CD4-positive, alpha-beta T cell (primary cell): ENCODE results near the gene TBC1D2B. TPM values are rescaled to one million over a fixed set of nuclear protein-coding genes. Genes with fewer than 3 reads are reported as not detected.

Experiments used
- ATAC-seq: fragments of 200-7000 bp; cut with Tn5 transposase; one replicate; pipeline ENCODE4 v1.10.0; 2022; ENCODE audit warnings: mild to moderate bottlenecking; ENCODE audit not compliant: poor library complexity
- CTCF ChIA-PET: fragments of 350-600 bp; sonication (Branson Sonifier 250); formaldehyde crosslinking; loops from one replicate; lab custom pipeline; 2021; ENCODE audit warnings: antibody characterized with exemption, inconsistent platforms; lab: Charles Lee
- POLR2A ChIA-PET: fragments of 350-600 bp; sonication (Branson Sonifier 250); formaldehyde crosslinking; loops from one replicate; lab custom pipeline; 2021; ENCODE audit warnings: antibody characterized with exemption, inconsistent platforms; lab: Charles Lee
- DNase-seq, 14 experiments: peaks; one replicate each; pipeline ENCODE4 v3.0.0-alpha.2; 2013 to 2020; ENCODE audit warnings: mixed read lengths in 2 of 14
- H3K27ac ChIP-seq, 2 donors: one replicate each; pipeline versions ENCODE4 v1.5.1 to v1.7.0; 2013; ENCODE audit warnings: low read length in 2 of 2, low read depth in 1 of 2, mild to moderate bottlenecking in 1 of 2
- H3K27me3 ChIP-seq, 2 experiments: 1 replicate in 1 of 2; 2 replicates in 1 of 2; pipeline versions ENCODE4 v1.6.1 to v1.7.0; 2013; ENCODE audit warnings: low read length in 2 of 2, control low read depth in 1 of 2, mild to moderate bottlenecking in 1 of 2, moderate library complexity in 1 of 2; ENCODE audit not compliant: insufficient read depth in 2 of 2, control insufficient read depth in 1 of 2
- H3K36me3 ChIP-seq: one replicate; pipeline ENCODE4 v1.6.1; 2013; ENCODE audit warnings: low read length, control low read depth; ENCODE audit not compliant: insufficient read depth
- H3K4me1 ChIP-seq: one replicate; pipeline ENCODE4 v1.6.1; 2013; ENCODE audit warnings: low read length, control low read depth; ENCODE audit not compliant: insufficient read depth
- H3K4me3 ChIP-seq: one replicate; pipeline ENCODE4 v1.5.1; 2013; ENCODE audit warnings: mild to moderate bottlenecking, low read length, moderate library complexity
- H3K9me3 ChIP-seq, 2 experiments: 1 replicate in 1 of 2; 2 replicates in 1 of 2; pipeline versions ENCODE4 v1.6.1 to v1.7.0; 2013; ENCODE audit warnings: low read length in 2 of 2, mild to moderate bottlenecking in 2 of 2, control low read depth in 1 of 2, moderate library complexity in 1 of 2; ENCODE audit not compliant: control insufficient read depth in 1 of 2, insufficient read depth in 1 of 2
- H3K27ac Mint-ChIP-seq: one replicate; pipeline ENCODE4 v1.8.0; 2020; ENCODE audit warnings: mixed read lengths
- H3K27me3 Mint-ChIP-seq: one replicate; pipeline ENCODE4 v1.8.0; 2021; ENCODE audit warnings: mixed read lengths
- H3K36me3 Mint-ChIP-seq: one replicate; pipeline ENCODE4 v1.8.0; 2021; ENCODE audit warnings: low read depth, mixed read lengths
- H3K4me1 Mint-ChIP-seq: one replicate; pipeline ENCODE4 v1.8.0; 2021; ENCODE audit warnings: low read depth, mixed read lengths
- H3K4me3 Mint-ChIP-seq: one replicate; pipeline ENCODE4 v1.8.0; 2020; ENCODE audit warnings: mild to moderate bottlenecking, mixed read lengths
- H3K9me3 Mint-ChIP-seq: one replicate; pipeline ENCODE4 v1.8.0; 2020; ENCODE audit warnings: mixed read lengths
- intact Hi-C, 2 experiments: fragments of 100-400 bp; cut with DNase I in 1 of 2; cut with micrococcal nuclease in 1 of 2; formaldehyde crosslinking; loops; one replicate each; pipeline versions ENCODE4 v1.15.1 to v1.9.0; 2023 to 2025; cut with DNase I, micrococcal nuclease
- total RNA-seq, 174 experiments: library from RNA in 2 of 174; stranded (reverse) in 2 of 174; gene quantifications; one replicate each; pipeline ENCODE4 v1.2.3 and lab custom pipeline; 2021 to 2026
- TF ChIP-seq, protein P1 (sequence below): fragments of 200-600 bp; IDR thresholded peaks from one replicate; pipeline ENCODE4 v1.8.0; 2022; ENCODE audit warnings: antibody characterized with exemption, mild to moderate bottlenecking

The TBC1D2B gene
- total RNA-seq, 2 experiments from 2014 or later = 89.3 to 97.6 TPM

DNA sequence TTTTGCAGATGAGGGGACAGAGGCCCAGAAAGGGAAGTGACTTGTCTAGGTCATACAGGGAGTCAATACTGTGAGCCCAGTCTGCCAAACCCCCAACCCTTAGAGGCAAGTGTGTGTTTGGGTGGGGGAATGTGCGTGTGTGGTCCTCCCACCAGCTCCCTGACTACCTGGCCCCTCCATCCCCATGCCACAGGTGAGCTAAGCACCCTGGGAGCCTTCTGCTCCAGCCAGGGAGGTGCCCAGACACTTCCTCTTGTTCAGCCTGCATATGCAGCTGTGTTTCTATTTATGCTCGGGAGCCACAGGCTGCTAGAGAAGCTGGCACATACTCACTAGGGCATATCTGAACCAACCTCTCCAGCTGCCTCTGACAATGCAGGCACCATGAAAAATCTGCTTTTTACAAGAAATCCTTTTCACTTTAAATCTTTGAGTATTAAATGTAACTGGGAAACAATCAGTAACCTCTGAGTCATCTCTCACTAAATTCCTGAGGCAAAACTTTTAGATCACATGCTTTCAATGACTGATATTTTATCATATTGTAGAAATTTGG is 20.7 kb downstream of the TBC1D2B start:
- ChIA-PET POLR2A (interaction anchor here (1.5 to 14.1 kb wide), 3 partner anchors 9 to 22 kb away, joined by 9 to 304 read pairs (median 12); partner anchors contain the start of gene TBC1D2B), CTCF (interaction anchor here (0.8 to 1.3 kb wide), 3 partner anchors 9 to 52 kb away, joined by 3 to 5 read pairs (median 3); no protein-coding TSS in a partner anchor)
- H3K4me3 Mint-ChIP-seq = peak overlapping the region; percentile 50
- peak overlapping the region; percentile 84 for H3K27ac Mint-ChIP-seq
- H3K4me3 ChIP-seq = peak overlapping the region; percentile 16
- H3K9me3 ChIP-seq = no peaks in the 10 kb centered on the region
- H3K9me3 Mint-ChIP-seq = no peaks in the 10 kb centered on the region
- peaks cover 19% of the 10 kb centered on the region for H3K36me3 Mint-ChIP-seq
- peaks cover 18% of the 10 kb centered on the region for H3K36me3 ChIP-seq
- peak overlapping the region; percentile 58 to 79 for H3K27ac ChIP-seq
- ATAC-seq (peak; percentile 57), DNase-seq (peak in 7 of 14 experiments; percentile 27 to 58 (median 42))
- H3K27me3 Mint-ChIP-seq = no peaks in the 10 kb centered on the region
- peaks cover 89% of the 10 kb centered on the region for H3K4me1 ChIP-seq
- H3K27me3 ChIP-seq = no peaks in the 10 kb centered on the region
- peaks cover 87% of the 10 kb centered on the region for H3K4me1 Mint-ChIP-seq
- TF ChIP-seq, protein P1, sequence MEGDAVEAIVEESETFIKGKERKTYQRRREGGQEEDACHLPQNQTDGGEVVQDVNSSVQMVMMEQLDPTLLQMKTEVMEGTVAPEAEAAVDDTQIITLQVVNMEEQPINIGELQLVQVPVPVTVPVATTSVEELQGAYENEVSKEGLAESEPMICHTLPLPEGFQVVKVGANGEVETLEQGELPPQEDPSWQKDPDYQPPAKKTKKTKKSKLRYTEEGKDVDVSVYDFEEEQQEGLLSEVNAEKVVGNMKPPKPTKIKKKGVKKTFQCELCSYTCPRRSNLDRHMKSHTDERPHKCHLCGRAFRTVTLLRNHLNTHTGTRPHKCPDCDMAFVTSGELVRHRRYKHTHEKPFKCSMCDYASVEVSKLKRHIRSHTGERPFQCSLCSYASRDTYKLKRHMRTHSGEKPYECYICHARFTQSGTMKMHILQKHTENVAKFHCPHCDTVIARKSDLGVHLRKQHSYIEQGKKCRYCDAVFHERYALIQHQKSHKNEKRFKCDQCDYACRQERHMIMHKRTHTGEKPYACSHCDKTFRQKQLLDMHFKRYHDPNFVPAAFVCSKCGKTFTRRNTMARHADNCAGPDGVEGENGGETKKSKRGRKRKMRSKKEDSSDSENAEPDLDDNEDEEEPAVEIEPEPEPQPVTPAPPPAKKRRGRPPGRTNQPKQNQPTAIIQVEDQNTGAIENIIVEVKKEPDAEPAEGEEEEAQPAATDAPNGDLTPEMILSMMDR = no peak
- intact Hi-C loops = no loop called here

DNA sequence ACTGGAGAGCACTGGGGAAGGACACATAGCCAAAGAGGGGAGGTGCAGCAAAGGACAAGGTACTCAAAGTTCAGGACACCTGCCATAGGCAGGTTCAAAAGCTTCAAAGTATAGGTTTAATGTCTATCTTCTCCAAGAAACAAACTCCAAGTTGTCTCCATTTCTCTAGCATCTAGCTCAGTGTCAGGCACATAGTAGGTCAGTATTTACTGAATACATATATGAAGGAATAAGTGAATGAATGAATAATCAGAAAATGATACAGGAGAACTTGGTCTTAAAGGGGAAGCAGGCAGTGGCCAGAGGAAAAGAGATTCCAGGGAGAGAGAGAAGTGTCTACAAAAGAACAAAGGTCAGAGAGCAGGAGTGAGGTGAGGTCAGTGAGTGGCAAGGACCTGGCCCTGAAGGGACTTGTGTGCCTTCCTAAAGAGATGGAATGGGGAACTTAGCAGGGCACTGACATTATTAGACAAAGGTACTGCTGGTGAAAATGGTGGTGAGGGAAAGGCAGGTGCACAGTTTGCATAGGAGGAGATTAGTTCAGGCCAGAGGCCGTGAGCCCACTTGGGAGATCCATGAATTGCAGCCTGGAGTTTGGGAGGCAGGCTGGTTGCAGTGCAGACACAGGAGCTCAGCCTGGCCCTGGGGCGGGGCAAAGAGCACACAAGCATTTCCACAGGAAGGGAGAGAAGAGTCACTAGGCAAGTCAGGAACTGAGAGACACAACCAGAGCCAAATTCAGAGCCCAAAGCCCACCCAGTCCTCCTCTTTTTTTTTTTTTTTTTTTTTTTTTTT is 21.4 kb downstream of the TBC1D2B start:
- DNase-seq (peak in 5 of 14 experiments; percentile 29 to 56 (median 54)), ATAC-seq (peak; percentile 45)
- TF ChIP-seq, protein P1 = no peak
- peak overlapping the region; percentile 76 for H3K4me3 Mint-ChIP-seq
- peaks cover 92% of the 10 kb centered on the region for H3K4me1 ChIP-seq
- peak overlapping the region; percentile 84 for H3K27ac Mint-ChIP-seq
- ChIA-PET POLR2A (interaction anchor here (1.5 to 14.1 kb wide), 3 partner anchors 9 to 22 kb away, joined by 9 to 304 read pairs (median 12); partner anchors contain the start of gene TBC1D2B), CTCF (interaction anchor here (0.9 to 1.9 kb wide), 3 partner anchors 14 to 52 kb away, joined by 3 to 5 read pairs (median 5); no protein-coding TSS in a partner anchor)
- no peaks in the 10 kb centered on the region for H3K27me3 Mint-ChIP-seq
- no peaks in the 10 kb centered on the region for H3K9me3 ChIP-seq
- peak overlapping the region; percentile 58 to 79 for H3K27ac ChIP-seq
- peaks cover 94% of the 10 kb centered on the region for H3K4me1 Mint-ChIP-seq
- no peaks in the 10 kb centered on the region for H3K27me3 ChIP-seq
- peak overlapping the region; percentile 16 for H3K4me3 ChIP-seq
- H3K9me3 Mint-ChIP-seq = no peaks in the 10 kb centered on the region
- H3K36me3 Mint-ChIP-seq = peaks cover 19% of the 10 kb centered on the region
- intact Hi-C loops = loop anchor here in 1 of 2 experiments (2.0 kb wide), 1 partner anchor 17 kb away; no protein-coding TSS in a partner anchor
- H3K36me3 ChIP-seq = peaks cover 18% of the 10 kb centered on the region

DNA sequence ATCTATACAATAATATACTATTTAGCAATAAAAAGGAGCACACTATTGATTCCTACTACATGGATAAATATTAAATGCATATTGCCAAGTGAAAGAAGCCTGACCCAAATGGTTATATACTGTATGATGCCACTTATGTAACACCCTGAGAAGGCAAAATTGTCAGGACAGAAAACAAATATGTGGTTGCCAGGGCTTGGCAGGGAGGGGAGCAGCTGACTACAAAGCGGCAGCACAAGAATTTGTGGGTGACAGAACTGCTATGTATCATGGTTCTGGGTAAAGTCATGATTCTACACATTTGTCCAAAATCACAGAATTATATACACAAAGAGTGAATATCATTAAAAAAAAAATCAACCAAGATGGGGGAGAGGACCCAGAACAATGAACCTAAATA is 22.5 kb downstream of the TBC1D2B start:
- H3K9me3 ChIP-seq = no peaks in the 10 kb centered on the region
- peaks cover 92% of the 10 kb centered on the region for H3K4me1 ChIP-seq
- Mint-ChIP-seq H3K9me3 (no peaks in the 10 kb centered on the region), H3K27me3 (no peaks in the 10 kb centered on the region), H3K27ac (peak overlapping the region; percentile 84), H3K4me3 (peak overlapping the region; percentile 58), H3K4me1 (peaks cover 99% of the 10 kb centered on the region), H3K36me3 (peaks cover 19% of the 10 kb centered on the region)
- peak in 6 of 14 experiments; percentile 25 to 79 (median 64) for DNase-seq
- no peak overlapping the region for H3K4me3 ChIP-seq
- H3K36me3 ChIP-seq = peaks cover 18% of the 10 kb centered on the region
- H3K27ac ChIP-seq = peak overlapping the region; percentile 58 to 79
- intact Hi-C loops = loop anchor here in 1 of 2 experiments (2.0 kb wide), 1 partner anchor 16 kb away; no protein-coding TSS in a partner anchor
- peak; percentile 17 for ATAC-seq
- TF ChIP-seq, protein P1 = no peak
- POLR2A ChIA-PET = interaction anchor here (14.1 kb wide), 1 partner anchor 17 kb away, joined by 304 read pairs; the partner anchor contains the start of gene TBC1D2B
- CTCF ChIA-PET = interaction anchor here (1.0 to 6.1 kb wide), 3 partner anchors 10 to 19 kb away, joined by 3 to 37 read pairs (median 5); no protein-coding TSS in a partner anchor
- H3K27me3 ChIP-seq = no peaks in the 10 kb centered on the region
